Measurements from ENCODE around the gene NBR1. TPM values are rescaled to one million over a fixed set of nuclear protein-coding genes. Genes with fewer than 3 reads are reported as not detected.

NBR1 gene
- total and polyA plus RNA-seq, 2 of the 8 experiments (the other 6 are each of a cell fraction or from before 2014, with no cell fraction given), result 13.5 to 36.0 TPM

DNA sequence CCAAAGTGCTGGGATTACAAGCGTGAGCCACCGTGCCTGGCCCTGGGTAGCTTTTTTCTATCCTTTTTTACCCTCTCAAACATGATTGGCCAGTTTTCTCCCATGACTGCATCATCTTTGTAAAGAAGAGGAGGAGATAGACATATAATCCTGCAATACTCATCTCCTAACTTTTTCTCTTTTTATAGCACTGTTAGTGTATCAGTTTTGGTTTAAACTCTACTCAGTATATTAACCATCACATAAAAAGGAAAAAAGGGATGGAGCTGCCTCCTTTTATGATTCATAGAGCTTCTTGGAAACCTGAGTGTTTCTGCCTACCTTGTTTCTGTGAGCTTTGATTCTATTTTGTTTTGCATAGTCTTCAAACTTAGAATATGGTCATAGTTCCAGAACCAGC lies 28.6 kb downstream of the NBR1 start:
- Histone ChIP-seq H2BK120ac (replicated peaks; ENCODE audit: low read depth, low read length) (no peak overlapping the region), H2AFZ (ENCODE audit: low read length) (no peak overlapping the region), H2BK5ac (ENCODE audit: low read depth, low read length) (no peak overlapping the region), H3K27me3 (replicated peaks in 1 of 4; ENCODE audit: control insufficient read depth in 3 of 4, extremely low read depth in 1 of 4, insufficient read depth in 3 of 4, low read length in 3 of 4) (no peaks in the 10 kb centered on the region), H3K36me3 (ENCODE audit: control insufficient read depth in 2 of 4, insufficient read depth in 4 of 4, low read length in 3 of 4) (peaks cover 12 to 51% (median 32%) of the 10 kb centered on the region in 4 experiments), H3K4me1 (replicated peaks in 1 of 4; ENCODE audit: control insufficient read depth in 3 of 4, insufficient read depth in 4 of 4, low read length in 3 of 4) (no peaks in the 10 kb centered on the region), H3K4ac (replicated peaks; ENCODE audit: insufficient read length, low read depth, low read length) (no peak overlapping the region), H4K91ac (replicated peaks; ENCODE audit: insufficient read length, low read length) (no peak overlapping the region), H3K23ac (ENCODE audit: insufficient read length) (no peak overlapping the region), H3K9ac (replicated peaks in 1 of 4; ENCODE audit: extremely low read depth in 1 of 4, low read depth in 3 of 4, low read length in 3 of 4) (no peak overlapping the region), H3K18ac (ENCODE audit: extremely low read depth, low read length) (no peak overlapping the region), H3K79me1 (ENCODE audit: low read depth, low read length) (no peaks in the 10 kb centered on the region), H2BK15ac (ENCODE audit: low read length) (no peak overlapping the region), H3K27ac (ENCODE audit: low read depth, low read length) (no peak overlapping the region), H4K5ac (ENCODE audit: insufficient read length, low read depth, low read length) (no peak overlapping the region), H3K14ac (ENCODE audit: insufficient read length) (no peak overlapping the region), H3K56ac (replicated peaks; ENCODE audit: insufficient read length, low read depth, low read length) (no peak overlapping the region), H4K20me1 (replicated peaks in 1 of 2; ENCODE audit: control insufficient read depth in 1 of 2, insufficient read depth in 2 of 2, low read length in 2 of 2) (peaks cover 0 to 2% of the 10 kb centered on the region in 2 experiments), H2BK12ac (ENCODE audit: low read depth, low read length) (no peak overlapping the region), H3K4me2 (ENCODE audit: insufficient read depth in 1 of 2, low read depth in 2 of 2, low read length in 2 of 2) (no peak overlapping the region), H2BK20ac (ENCODE audit: low read length) (no peak overlapping the region), H4K8ac (ENCODE audit: extremely low read depth, insufficient read depth, low read length) (no peak overlapping the region), H3K79me2 (ENCODE audit: control insufficient read depth in 1 of 2, insufficient read depth in 2 of 2, low read length in 2 of 2) (no peaks in the 10 kb centered on the region), H3K23me2 (ENCODE audit: low read depth, low read length) (no peaks in the 10 kb centered on the region), H3K4me3 (ENCODE audit: extremely low read depth in 1 of 4, insufficient read depth in 2 of 4, low read depth in 3 of 4, low read length in 4 of 4) (no peak overlapping the region), H2AK5ac (ENCODE audit: low read depth, low read length) (no peak overlapping the region), H3K9me3 (ENCODE audit: insufficient read depth in 2 of 2, low read depth in 1 of 2, low read length in 1 of 2) (no peaks in the 10 kb centered on the region)
- ChIA-PET CTCF (ENCODE audit: partially characterized antibody) (interaction anchor here (0.5 to 2.7 kb wide), 8 partner anchors 13 to 380 kb away, joined by 3 to 14 read pairs (median 3); partner anchors contain the start of gene TMEM106A), POLR2A (ENCODE audit: partially characterized antibody) (interaction anchor here (0.8 to 2.0 kb wide), 7 partner anchors 9 to 135 kb away, joined by 3 to 8 read pairs (median 4); partner anchors contain the start of gene TMEM106A)
- DNase-seq (ENCODE audit: low read depth in 1 of 2, low spot score in 2 of 2) (no peak), FAIRE-seq (no peak)
- WGBS, 2 experiments (ENCODE audit: extremely low coverage in 1 of 2, insufficient coverage in 1 of 2, insufficient read length in 1 of 2, insufficient replicate concordance in 2 of 2, low coverage in 1 of 2, low lambda C conversion rate in 2 of 2, missing lambda C conversion rate in 1 of 2), result 86% methylated on average over 2 of the region's 2 CpGs; no CpG with 5 or more reads in 1 of the 2 experiments
- TF ChIP-seq, protein P1, sequence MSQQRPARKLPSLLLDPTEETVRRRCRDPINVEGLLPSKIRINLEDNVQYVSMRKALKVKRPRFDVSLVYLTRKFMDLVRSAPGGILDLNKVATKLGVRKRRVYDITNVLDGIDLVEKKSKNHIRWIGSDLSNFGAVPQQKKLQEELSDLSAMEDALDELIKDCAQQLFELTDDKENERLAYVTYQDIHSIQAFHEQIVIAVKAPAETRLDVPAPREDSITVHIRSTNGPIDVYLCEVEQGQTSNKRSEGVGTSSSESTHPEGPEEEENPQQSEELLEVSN (IDR thresholded peaks at IDR 0.05), result no peak
- no peak for TF ChIP-seq POLR2AphosphoS5 (IDR thresholded peaks at IDR 0.05; ENCODE audit: low read depth, low read length)
